ENCODE results near the gene ADAD2.
A peak's percentile ranks its signal among the peaks of the same experiment; 100 is the strongest.

The ADAD2 gene

DNA sequence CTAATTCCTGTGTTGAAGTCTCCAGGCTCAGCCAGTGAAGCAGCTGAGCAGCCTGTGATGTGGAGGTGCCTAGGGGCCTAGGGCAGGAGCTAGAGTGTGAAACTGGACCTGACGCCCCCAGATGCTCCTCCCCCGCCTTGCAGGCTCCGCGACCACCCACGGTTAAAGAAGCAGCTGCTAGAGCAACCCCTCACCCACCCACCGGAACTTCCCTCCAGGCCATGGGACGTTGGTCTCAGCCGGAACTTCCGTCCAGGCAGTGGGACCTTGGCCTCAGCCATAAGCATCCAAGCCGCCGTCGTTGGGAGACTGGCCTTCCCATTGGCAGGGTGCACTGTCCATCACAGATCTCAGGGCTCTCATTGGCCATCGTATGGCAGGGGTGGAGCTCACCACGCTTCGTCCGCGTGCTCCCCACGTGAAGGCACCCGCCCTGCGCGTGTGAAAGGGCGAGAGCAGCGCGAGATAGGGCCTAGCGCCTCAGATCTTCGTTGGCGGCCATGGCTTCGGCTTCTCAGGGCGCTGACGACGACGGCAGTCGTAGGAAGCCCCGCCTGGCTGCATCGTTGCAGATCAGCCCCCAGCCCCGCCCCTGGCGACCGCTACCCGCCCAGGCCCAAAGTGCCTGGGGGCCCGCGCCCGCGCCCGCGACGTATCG is at the start of gene ADAD2:
Gene ADAD2, plus strand, starts transcription at position 427 of the 658 bp plus-strand sequence. Its CDS starts 74 bp downstream, at position 501.
- DNase-seq (ENCODE audit: low read depth in 2 of 2): no peak

DNA sequence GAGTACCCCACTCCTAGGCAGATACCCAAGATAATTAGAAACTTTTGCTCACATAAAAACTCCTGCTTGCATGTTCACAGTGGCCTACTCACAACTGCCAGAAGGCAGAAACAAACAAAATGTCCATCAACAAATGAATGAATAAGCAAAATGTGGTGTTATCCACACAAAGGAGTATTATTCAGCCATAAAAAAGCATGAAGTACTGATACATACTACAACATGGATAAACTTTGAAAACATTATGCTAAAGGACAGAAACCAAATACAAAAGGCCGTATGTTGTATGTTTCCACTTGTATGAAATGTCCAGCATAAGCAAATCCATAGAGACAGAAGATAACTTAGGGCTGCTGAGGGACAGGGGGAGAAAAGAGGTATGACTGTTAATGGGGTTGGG is 47.9 kb upstream of the ADAD2 start:
- DNase-seq (ENCODE audit: low read depth in 2 of 2): no peak

DNA sequence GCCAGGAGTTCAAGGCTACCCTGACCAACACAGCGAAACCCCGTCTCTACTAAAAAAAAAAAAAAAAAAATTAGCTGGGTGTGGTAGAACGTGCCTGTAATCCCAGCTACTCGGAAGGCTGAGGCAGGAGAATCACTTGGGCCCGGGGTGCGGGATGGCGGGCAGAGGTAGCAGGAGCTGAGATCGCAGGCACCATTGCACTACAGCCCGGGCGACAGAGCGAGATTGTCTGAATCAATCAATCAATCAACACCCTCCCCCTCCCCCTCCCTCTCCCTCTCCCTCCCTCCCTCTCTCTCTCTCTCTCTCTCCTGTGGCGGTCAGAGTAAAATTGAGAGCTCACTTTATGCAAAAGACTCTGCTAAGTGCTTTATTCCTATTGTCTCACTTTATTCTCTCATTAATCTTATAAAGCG is 47.2 kb upstream of the ADAD2 start:
- DNase-seq (ENCODE audit: low read depth in 2 of 2): no peak

DNA sequence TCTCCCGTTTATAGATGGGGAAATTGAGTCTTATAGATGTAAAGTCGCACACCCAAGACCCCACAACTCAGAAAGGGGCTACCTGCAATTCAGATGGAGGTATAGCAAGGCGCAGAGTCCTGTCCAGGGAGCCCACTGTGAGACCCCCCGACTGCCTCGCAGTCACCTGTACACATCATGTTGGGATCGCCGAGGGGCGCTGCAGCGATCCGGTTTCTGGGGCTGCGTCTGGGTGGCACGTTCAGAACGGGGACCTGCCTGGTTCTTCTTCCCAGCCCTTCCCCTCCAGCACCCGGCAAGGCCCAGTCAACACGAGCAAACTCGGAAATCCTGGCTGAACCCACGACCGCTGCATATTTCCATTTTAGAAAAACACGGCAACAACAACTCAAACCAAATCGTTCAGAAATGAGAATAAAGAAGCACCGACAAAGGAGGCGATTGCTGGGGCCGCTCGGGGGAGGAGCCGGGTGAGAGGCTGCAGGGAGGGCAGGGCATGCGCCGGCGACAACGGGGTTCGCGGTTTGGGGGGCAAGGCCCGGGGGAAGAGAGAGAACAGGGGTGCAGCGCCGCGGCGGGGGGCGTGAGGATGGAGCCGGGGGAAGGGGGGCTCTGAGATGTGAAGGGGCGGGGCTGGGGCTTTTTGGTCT is 46.6 kb upstream of the ADAD2 start:
- no peak for DNase-seq (ENCODE audit: low read depth in 2 of 2)

DNA sequence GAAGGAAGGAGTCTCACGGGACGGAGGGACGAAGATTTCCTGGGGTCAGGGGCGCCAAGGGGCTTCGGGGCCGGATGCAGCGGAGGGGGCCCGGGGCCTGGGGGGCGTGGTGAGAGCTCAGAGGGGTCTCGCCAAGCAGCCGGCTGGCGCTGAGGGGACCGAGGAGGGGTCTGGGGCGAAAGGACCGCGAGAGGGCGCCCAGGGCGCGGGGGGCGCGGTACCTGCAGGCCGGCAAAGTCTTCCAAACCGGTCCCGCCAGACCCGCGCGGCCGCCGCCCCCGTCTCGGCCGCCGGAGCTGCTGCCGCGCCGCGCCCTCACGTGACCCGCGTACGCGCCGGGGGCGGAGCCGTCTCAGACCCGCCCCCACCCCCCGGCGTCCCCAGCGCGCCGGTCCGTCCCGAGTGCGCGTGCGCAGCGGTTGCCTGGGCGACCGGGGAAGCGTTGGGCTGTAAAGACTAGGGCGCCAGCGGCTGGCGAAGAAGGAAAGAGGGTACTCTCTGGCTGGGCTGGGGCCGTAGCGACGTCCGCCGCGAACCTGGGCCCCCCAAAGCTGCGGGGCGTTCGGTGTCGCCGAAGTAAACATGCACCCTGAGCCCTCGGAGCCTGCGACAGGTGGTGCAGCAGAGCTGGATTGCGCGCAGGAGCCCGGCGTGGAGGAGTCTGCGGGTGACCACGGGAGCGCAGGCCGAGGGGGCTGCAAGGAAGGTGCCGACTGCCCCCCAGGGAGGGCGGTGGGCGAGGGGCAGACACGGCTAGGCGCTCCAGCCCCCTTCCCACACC is 45.9 kb upstream of the ADAD2 start, which contains the start of the genes DNAAF1 and HSDL1:
Gene DNAAF1, plus strand, starts transcription at position 450 of the 781 bp plus-strand sequence. Its CDS starts 133 bp downstream, at position 583.
Gene HSDL1, minus strand, starts transcription at position 319 of the 781 bp plus-strand sequence. CDS start 13,856 bp downstream, outside the sequence.
- peak; percentile 86 to 89 for DNase-seq (ENCODE audit: low read depth in 2 of 2)

DNA sequence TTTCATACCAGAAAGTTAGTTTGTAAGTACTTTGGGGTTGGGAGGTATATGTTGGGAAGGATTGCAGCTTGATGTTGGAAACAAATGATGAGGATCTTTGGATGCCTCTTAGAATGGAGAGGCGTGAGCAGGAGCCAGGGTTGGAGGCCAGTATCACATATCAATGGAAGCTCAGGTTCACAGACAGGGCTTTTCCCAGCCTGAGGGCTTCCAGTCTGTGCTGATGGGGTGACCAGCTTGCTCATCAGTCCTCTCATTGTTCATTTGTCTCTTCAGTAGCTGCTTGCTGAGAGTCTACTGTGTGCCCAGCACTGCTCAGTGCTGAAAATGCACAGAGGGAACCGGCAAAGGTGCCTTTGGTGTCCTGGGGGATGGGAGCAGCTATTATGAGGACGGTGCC is 40.0 kb upstream of the ADAD2 start:
- DNase-seq (ENCODE audit: low read depth in 2 of 2): no peak

DNA sequence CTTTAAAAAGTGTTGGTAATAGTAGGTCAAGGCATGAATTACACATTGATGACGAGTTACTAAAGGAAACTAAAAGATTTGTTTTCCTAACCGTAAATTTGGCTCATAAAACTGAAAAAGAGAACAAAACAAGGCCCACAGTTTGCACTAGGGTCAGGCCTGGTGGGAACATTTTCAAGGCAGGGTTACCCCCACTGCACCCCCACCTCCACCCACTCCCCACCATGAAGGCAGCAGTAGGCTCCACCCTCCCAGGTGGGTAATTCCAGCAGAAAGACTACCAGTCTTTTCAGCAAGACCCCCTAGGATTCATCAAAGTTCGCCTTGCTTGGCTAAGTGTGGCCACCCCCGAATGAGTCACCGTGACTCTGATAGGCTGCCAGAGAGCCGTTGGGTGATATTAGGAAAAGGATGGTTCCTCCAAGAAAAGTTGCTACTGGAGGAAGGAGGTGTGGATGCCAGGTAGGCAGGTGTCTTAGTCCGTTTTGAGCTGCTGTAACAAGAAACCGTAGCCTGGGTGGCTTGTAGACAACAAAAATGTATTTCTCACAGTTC is 37.2 kb upstream of the ADAD2 start:
- no peak for DNase-seq (ENCODE audit: low read depth in 2 of 2)

DNA sequence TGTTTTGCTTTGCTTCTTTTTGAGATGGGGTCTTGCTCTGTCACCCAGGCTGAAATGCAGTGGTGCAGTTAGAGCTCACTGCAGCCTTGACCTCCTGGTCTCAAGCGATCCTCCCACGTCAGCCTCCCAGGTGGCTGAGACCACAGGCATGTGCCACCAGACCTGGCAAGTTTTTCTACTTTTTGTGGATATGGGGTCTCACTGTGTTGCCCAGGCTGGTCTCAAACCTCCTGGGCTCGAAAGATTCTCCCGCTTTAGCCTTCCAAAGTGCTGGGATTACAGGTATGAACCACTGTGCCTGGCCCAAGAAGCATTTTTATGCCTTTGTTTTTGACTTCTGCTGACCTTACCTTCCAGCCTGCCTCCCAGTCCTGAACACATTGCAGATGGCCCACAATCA is 35.7 kb upstream of the ADAD2 start:
- no peak for DNase-seq (ENCODE audit: low read depth in 2 of 2)

DNA sequence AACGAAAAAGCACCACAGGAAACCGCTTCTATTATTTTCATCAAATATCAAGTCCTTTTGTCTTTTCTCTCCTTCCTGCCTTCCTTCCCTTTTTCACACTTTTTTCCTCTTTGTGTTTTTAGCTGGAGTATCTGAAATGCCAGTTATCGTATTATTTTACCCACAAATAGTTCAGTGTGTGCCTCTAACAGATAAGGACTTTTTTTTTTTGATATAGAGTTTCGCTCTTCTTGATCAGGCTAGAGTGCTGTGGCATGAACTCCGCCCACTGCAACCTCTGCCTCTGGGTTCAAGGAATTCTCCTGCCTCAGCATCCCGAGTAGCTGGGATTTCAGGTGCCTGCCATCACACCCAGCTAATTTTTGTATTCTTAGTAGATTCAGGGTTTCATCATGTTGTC is 35.2 kb upstream of the ADAD2 start:
- DNase-seq (ENCODE audit: low read depth in 2 of 2): no peak

DNA sequence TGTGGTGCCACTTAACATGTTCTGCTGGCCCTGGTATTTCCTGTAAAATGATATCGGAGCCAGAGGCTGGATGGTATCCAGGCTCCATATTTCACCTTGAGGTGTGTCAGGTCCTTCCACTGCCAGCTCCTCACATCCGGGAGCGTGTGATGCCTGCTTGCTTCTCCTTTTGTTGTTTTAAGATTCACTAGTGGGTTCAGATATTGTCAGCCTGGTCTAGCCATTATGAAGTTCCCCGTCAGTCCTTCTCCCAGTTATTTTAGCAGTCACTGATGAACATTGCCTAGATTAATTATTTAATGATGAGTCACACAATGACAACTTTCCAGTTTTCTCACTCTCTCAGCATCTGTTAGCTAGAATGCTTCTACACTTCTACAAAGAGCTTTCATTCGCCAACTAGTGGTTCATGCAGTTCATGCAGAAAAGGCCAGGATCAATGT is 34.6 kb upstream of the ADAD2 start:
- no peak for DNase-seq (ENCODE audit: low read depth in 2 of 2)

DNA sequence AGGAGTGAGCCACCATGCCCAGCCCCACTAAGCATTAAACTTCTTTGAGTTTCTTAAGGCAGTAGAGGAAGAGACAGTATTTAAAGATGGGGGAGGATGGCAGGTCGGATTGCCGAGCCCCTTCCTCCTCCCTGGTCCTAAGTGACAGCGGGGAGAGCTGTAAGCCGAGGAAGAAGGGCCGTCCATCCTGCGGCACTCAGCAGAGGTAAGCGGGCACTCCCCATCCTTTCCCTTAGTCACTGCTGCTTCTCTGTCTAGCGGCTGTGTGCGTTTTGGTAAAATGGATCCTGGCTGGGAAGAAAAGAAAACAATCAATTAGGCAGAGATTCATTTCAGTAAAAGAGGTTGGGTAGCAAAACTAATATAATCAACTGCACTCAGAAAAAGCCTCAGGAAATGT is 31.9 kb upstream of the ADAD2 start:
- DNase-seq (ENCODE audit: low read depth in 2 of 2): no peak

DNA sequence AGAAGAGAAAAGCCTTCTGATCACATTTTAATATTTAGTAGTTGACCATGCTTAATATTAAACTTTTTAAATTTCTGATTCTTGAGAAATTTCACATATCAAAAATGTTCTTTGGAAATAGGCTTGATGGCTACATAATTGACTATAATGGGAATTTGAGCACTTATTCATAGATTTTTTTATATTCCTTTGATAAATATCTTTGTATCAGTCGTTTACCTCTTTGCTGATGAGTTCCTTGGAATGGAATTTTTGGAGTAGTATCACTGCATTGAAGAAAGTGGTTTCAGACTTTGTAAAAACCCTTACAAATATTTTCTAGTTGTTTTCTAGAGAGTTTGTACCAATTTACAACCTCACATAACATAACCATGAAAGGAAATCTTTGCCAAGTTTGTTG is 31.2 kb upstream of the ADAD2 start:
- no peak for DNase-seq (ENCODE audit: low read depth in 2 of 2)

DNA sequence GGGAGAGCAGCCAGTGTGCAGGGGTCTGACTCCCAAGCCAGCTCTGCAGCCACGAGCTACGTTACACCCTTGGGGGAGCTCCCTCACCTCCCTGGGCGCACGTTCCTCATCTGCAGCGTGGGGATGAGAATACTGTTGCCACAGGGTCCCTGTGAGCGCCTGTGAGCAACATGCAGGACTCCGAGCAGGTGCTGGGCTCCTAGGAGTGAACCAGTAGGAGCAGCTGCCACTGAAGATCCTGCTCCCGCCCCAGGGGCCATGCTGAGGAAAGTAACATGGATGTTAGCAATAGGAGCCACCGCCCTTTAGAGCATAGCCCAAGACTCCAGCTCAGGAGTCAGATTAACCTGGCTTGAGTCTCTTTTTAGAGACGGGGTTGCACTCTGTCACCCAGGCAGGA is 29.9 kb upstream of the ADAD2 start:
- DNase-seq (ENCODE audit: low read depth in 2 of 2): no peak

DNA sequence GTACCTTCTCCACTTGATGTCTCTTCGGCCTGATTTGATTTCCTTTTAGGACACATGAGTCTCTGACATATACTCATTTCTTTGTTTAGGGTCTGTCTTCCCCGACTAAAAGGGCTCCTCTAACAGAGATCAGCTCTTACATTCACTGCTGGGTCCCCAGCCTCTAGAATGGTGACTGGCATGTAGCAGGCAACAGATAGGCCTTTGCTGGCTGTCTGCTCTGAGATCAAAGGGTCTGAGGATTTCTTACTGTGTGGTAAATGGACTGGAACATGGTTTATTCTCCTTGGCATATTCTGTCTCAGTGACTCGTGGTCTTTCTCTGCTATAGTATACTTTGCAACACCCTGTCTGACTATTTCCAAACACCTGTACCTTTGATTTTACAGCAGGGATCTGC is 29.2 kb upstream of the ADAD2 start:
- no peak for DNase-seq (ENCODE audit: low read depth in 2 of 2)

DNA sequence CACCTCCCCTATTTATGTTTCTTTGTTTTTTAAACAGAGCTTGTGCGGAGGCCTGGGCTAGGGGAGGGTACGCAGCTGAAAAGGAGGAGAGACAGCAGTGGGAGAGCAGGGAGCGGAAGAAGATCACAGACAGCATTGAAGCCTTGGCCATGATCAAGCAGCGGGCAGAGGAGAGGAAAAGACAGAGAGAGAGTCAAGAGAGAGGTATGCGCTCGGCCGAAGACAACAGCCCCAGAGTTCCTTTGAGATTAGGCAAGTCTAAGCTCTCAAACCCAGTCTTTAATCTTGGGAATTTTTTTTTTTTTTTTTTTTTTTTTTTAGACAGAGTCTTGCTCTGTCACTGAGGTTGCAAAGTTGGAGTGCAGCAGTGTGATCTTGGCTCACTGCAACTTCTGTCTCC is 25.2 kb upstream of the ADAD2 start:
- DNase-seq (ENCODE audit: low read depth in 2 of 2): no peak

DNA sequence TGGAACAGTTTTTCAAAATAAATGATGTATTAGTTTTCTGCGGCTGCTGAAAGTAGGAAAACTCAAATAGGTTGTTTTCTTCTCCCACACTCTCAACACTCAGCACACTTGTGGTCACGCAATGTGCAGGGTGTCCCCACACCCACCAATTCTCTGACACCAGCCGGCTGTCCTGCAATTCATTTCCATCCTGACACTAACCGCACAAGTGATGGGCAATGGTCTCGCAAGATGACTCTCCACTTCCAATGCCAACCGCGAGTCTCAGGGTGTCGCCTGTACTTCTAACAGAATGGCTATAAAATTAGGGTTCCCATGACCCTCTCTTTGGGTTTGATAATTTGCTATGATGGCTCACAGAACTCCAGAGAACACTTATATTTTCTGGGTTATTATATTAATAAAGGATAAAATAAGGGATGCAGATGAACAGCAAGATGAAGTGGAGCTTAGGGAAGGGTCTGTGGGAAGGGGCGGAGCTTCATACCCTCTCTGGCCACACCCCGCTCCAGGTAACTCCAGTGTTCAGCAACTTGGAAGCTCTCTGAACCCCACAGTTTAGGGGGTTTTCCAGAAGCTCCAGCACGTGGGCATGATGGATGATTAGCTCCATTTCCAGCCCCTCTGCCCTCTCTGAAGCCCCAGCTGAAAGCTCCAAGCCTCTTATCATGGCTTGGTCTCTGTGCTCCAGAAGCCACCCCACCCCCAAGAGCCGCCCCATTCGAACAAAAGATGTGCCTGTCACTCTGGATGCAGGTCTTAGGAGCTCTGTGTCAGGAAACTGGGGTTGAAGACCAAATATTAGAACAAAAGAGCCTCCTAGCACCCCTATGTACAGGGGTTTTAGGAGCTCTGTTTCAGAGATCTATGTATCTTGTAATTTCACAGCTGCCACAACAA is 23.9 kb upstream of the ADAD2 start:
- no peak for DNase-seq (ENCODE audit: low read depth in 2 of 2)

DNA sequence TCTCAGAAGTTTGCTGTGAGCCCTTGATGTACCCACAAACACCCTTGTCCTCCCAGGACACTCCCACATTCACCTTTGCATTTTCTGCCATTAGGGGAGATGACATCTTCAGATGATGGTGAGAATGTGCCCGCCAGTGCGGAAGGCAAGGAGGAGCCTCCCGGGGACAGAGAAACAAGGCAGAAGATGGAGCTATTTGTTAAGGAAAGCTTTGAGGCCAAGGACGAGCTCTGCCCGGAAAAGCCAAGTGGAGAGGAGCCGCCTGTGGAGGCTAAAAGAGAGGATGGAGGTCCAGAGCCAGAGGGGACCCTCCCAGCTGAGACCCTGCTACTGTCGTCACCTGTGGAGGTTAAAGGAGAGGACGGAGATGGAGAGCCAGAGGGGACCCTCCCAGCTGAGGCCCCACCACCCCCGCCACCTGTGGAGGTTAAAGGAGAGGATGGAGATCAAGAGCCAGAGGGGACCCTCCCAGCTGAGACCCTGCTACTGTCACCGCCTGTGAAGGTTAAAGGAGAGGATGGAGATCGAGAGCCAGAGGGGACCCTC is 21.1 kb upstream of the ADAD2 start:
- no peak for DNase-seq (ENCODE audit: low read depth in 2 of 2)

DNA sequence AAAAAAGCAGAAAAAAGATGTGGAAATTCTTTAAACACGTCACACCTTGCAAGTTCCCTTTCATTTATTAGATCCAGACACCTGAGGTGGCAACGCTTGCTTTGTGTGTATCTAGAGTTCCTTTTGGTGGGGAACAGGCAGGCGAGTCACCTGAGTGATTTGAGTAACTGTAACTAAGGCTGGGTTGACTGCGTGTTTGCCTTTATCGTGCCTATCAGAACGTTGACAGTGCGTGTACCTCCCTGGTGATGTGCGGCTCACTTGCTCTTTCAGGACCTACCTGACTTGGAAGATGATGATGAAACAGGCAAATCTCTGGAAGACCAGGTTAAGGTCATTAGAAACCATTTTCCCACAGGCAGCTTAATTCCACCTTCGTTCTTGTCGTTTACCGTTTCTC is 16.6 kb upstream of the ADAD2 start:
- no peak for DNase-seq (ENCODE audit: low read depth in 2 of 2)

DNA sequence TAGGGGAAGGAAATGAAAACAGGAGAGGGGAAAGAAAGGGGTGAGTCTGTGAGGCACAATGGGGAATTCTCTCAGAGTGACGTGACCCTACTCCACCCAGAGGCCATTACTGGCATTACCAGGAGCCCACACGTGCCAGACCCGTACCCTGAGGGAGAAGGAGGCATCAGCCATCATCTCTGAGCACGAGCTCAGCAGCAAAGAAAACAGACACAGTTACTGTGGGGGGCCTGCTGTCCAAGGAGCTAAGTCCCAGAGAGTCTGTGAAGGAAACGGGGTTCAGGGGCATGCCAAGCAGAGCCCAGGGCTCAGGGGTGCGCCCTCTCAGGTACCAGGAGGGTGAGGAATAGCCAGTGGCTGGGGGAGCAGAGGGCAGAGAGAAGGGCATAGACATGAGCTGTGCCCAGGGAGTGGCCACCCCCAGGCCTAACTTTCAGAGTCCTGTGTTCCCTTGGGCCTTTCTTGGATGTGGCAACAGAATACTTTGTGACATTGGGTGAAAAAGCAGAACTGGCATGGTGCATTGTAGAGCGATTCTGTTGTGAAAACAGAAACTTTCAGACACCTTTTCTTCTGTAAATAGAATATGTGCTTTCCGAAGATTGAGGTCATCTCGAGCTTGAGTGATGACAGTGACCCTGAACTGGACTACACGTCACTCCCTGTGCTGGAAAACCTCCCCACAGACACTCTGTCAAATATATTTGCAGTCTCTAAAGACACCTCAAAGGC is 15.4 kb upstream of the ADAD2 start:
- DNase-seq (ENCODE audit: low read depth in 2 of 2): peak in 1 of 2 donors; percentile 28
